Measurements from ENCODE around the gene NEMP1. TPM values are rescaled to one million over a fixed set of nuclear protein-coding genes. Genes with fewer than 3 reads are reported as not detected.

Gene NEMP1
- total and polyA plus RNA-seq, 10 of the 15 experiments (the other 5 are each of a cell fraction or from before 2014, with no cell fraction given): 4.0 to 45.9 (median 19.8) TPM

GRCh38 chr12:57089271-57090245 is 11.0 kb upstream of the NEMP1 start (continued):
- TF ChIP-seq, protein P1, sequence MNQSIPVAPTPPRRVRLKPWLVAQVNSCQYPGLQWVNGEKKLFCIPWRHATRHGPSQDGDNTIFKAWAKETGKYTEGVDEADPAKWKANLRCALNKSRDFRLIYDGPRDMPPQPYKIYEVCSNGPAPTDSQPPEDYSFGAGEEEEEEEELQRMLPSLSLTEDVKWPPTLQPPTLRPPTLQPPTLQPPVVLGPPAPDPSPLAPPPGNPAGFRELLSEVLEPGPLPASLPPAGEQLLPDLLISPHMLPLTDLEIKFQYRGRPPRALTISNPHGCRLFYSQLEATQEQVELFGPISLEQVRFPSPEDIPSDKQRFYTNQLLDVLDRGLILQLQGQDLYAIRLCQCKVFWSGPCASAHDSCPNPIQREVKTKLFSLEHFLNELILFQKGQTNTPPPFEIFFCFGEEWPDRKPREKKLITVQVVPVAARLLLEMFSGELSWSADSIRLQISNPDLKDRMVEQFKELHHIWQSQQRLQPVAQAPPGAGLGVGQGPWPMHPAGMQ (IDR thresholded peaks at IDR 0.05; ENCODE audit: borderline replicate concordance): no peak
- TF ChIP-seq EP300 (IDR thresholded peaks at IDR 0.05; ENCODE audit: borderline replicate concordance in 1 of 2, control insufficient read depth in 1 of 2, low read depth in 2 of 2, low read length in 2 of 2) (no peak), RAD21 (IDR thresholded peaks at IDR 0.05; ENCODE audit: insufficient read depth, low read depth, low read length) (no peak), SMAD5 (IDR thresholded peaks at IDR 0.05; ENCODE audit: low read depth) (no peak), YY1 (IDR thresholded peaks at IDR 0.05; ENCODE audit: low read depth, low read length) (0 out of 2 replicates have a peak, but pooled peaks have one; percentile 25), MXI1 (IDR thresholded peaks at IDR 0.05; ENCODE audit: low read depth, low read length) (no peak), E4F1 (IDR thresholded peaks at IDR 0.05; ENCODE audit: borderline replicate concordance, partially characterized antibody) (no peak), SRF (IDR thresholded peaks at IDR 0.05; ENCODE audit: low read depth in 2 of 2, low read length in 2 of 2) (no peak), TARDBP (IDR thresholded peaks at IDR 0.05; ENCODE audit: borderline replicate concordance) (no peak), NRF1 (conservative IDR thresholded peaks at IDR 0.05; ENCODE audit: low read depth, low read length) (no peak), MTA2 (IDR thresholded peaks at IDR 0.05; ENCODE audit: low read depth) (0 out of 2 replicates have a peak, but pooled peaks have one; percentile 10), EGR1 (IDR thresholded peaks at IDR 0.05; ENCODE audit: borderline replicate concordance in 1 of 2, low read depth in 2 of 2, low read length in 2 of 2) (peak; percentile 17 to 95), IKZF2 (IDR thresholded peaks at IDR 0.05) (peak; percentile 44 to 60; a peak in 3 of 4 replicates), SUZ12 (IDR thresholded peaks at IDR 0.05; ENCODE audit: unreplicated experiment) (no peak), SMARCA5 (IDR thresholded peaks at IDR 0.05) (0 out of 2 replicates have a peak, but pooled peaks have one; percentile 36), BRCA1 (IDR thresholded peaks at IDR 0.05; ENCODE audit: low read depth, low read length) (no peak), ZBED1 (IDR thresholded peaks at IDR 0.05; ENCODE audit: borderline replicate concordance) (no peak), POLR2AphosphoS5 (IDR thresholded peaks at IDR 0.05; ENCODE audit: low read length) (no peak), CREM (IDR thresholded peaks at IDR 0.05; ENCODE audit: low read depth) (peak; percentile 19; the same call in 1 of the 2 replicates), IKZF1 (conservative IDR thresholded peaks at IDR 0.05) (peak; percentile 79), NR2F1 (conservative IDR thresholded peaks at IDR 0.05) (peak; percentile 28; the same call in 1 of the 2 replicates), KAT2A (conservative IDR thresholded peaks at IDR 0.05; ENCODE audit: control insufficient read depth, low read depth, low read length) (no peak), IRF4 (IDR thresholded peaks at IDR 0.05; ENCODE audit: low read depth, low read length) (no peak), RELA (IDR thresholded peaks at IDR 0.05; ENCODE audit: borderline replicate concordance, partially characterized antibody) (no peak)
- TF ChIP-seq, protein P2, sequence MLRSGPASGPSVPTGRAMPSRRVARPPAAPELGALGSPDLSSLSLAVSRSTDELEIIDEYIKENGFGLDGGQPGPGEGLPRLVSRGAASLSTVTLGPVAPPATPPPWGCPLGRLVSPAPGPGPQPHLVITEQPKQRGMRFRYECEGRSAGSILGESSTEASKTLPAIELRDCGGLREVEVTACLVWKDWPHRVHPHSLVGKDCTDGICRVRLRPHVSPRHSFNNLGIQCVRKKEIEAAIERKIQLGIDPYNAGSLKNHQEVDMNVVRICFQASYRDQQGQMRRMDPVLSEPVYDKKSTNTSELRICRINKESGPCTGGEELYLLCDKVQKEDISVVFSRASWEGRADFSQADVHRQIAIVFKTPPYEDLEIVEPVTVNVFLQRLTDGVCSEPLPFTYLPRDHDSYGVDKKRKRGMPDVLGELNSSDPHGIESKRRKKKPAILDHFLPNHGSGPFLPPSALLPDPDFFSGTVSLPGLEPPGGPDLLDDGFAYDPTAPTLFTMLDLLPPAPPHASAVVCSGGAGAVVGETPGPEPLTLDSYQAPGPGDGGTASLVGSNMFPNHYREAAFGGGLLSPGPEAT (IDR thresholded peaks at IDR 0.05; ENCODE audit: low read depth): peak; percentile 51
